GM18907 (cell line): ENCODE data around the gene NISCH.

Experiments
- ATAC-seq: cut with Tn5 transposase; IDR thresholded peaks from one replicate; pipeline ENCODE4 v1.9.1; 2021; ENCODE audit warnings: mild to moderate bottlenecking, moderate library complexity; ENCODE audit not compliant: unreplicated experiment

Gene NISCH

GRCh38 chr3:52470920-52471319, 15.5 kb downstream of the NISCH start:
- no peak for ATAC-seq

- ATAC-seq = no peak
Observed at GRCh38 chr3:52471371-52472238, 16.2 kb downstream of the NISCH start.

- no peak for ATAC-seq
Observed at GRCh38 chr3:52472239-52473000, 17.0 kb downstream of the NISCH start.

- ATAC-seq = no peak
Observed at GRCh38 chr3:52473026-52473425, 17.6 kb downstream of the NISCH start.

- no peak for ATAC-seq
Observed at GRCh38 chr3:52477076-52477795, 21.8 kb downstream of the NISCH start.

- ATAC-seq = no peak
Observed at GRCh38 chr3:52477796-52478095, 22.3 kb downstream of the NISCH start.

- ATAC-seq = no peak
Observed at GRCh38 chr3:52479037-52479876, 23.9 kb downstream of the NISCH start.

- ATAC-seq = no peak
Observed at GRCh38 chr3:52479877-52480575, 24.6 kb downstream of the NISCH start.

GRCh38 chr3:52480768-52481715, 25.6 kb downstream of the NISCH start:
- ATAC-seq = no peak

- ATAC-seq = no peak
Observed at GRCh38 chr3:52481819-52482521, 26.6 kb downstream of the NISCH start.

- ATAC-seq = no peak
Observed at GRCh38 chr3:52483081-52483480, 27.7 kb downstream of the NISCH start.

- ATAC-seq = no peak
Observed at GRCh38 chr3:52483577-52484381, 28.4 kb downstream of the NISCH start.

- no peak for ATAC-seq
Observed at GRCh38 chr3:52484680-52485461, 29.5 kb downstream of the NISCH start.

GRCh38 chr3:52487050-52487787, 31.8 kb downstream of the NISCH start:
- ATAC-seq = no peak

- ATAC-seq = no peak
Observed at GRCh38 chr3:52487788-52488691, 32.6 kb downstream of the NISCH start.
